Stimulated activated CD8-positive, alpha-beta memory T cell treated with anti-CD3 and anti-CD28 coated beads, Interleukin-12 subunit alpha, Interleukin-12 subunit beta, amount 100 ng/mL, for 1 hour (primary cell): ENCODE measurements around the gene CSMD2.

Experiments
- DNase-seq: peaks from one replicate; pipeline ENCODE4 v3.0.0-alpha.2; 2020; ENCODE audit warnings: low read depth

The CSMD2 gene

GRCh38 chr1:33997127-33998036, 167.6 kb downstream of the CSMD2 start:
- no peak for DNase-seq

- DNase-seq, result no peak
These were observed 168.7 kb downstream of the CSMD2 start for GRCh38 chr1:33996281-33996680.

GRCh38 chr1:33993301-33993700, 171.7 kb downstream of the CSMD2 start:
- no peak for DNase-seq

- no peak for DNase-seq
These were observed 174.7 kb downstream of the CSMD2 start for GRCh38 chr1:33990281-33990680.

GRCh38 chr1:33988161-33988560, 176.9 kb downstream of the CSMD2 start:
- no peak for DNase-seq

GRCh38 chr1:33986390-33987095, 178.5 kb downstream of the CSMD2 start:
- DNase-seq, result no peak

- DNase-seq, result no peak
These were observed 179.4 kb downstream of the CSMD2 start for GRCh38 chr1:33985656-33986055.

- DNase-seq, result no peak
These were observed 180.0 kb downstream of the CSMD2 start for GRCh38 chr1:33984906-33985565.

GRCh38 chr1:33982419-33982818, 182.6 kb downstream of the CSMD2 start:
- no peak for DNase-seq

GRCh38 chr1:33979341-33979740, 185.7 kb downstream of the CSMD2 start:
- DNase-seq, result no peak

GRCh38 chr1:33975961-33976360, 189.1 kb downstream of the CSMD2 start:
- no peak for DNase-seq

GRCh38 chr1:33973799-33974545, 191.1 kb downstream of the CSMD2 start:
- DNase-seq, result no peak

GRCh38 chr1:33972676-33973395, 192.2 kb downstream of the CSMD2 start:
- DNase-seq, result no peak

- no peak for DNase-seq
These were observed 193.1 kb downstream of the CSMD2 start for GRCh38 chr1:33971913-33972312.

GRCh38 chr1:33971018-33971710, 193.9 kb downstream of the CSMD2 start:
- DNase-seq, result no peak

- no peak for DNase-seq
These were observed 194.7 kb downstream of the CSMD2 start for GRCh38 chr1:33970148-33970825.

- no peak for DNase-seq
These were observed 198.5 kb downstream of the CSMD2 start for GRCh38 chr1:33966346-33967141.

GRCh38 chr1:33965086-33965485, 199.9 kb downstream of the CSMD2 start:
- DNase-seq, result no peak

- DNase-seq, result no peak
These were observed 203.0 kb downstream of the CSMD2 start for GRCh38 chr1:33962061-33962460.
